ENCODE results near the gene MB21D2.
"Not testable (repeated sequence)": the region's sequence is repeated elsewhere in the genome, so short reads cannot be mapped to it uniquely, and the experiment has no call there.

The MB21D2 gene

GRCh38 chr3:192858849-192859585 lies 58.6 kb downstream of the MB21D2 start:
- DNase-seq: no peak

GRCh38 chr3:192857260-192857661 lies 60.4 kb downstream of the MB21D2 start:
- DNase-seq: no peak

DNA sequence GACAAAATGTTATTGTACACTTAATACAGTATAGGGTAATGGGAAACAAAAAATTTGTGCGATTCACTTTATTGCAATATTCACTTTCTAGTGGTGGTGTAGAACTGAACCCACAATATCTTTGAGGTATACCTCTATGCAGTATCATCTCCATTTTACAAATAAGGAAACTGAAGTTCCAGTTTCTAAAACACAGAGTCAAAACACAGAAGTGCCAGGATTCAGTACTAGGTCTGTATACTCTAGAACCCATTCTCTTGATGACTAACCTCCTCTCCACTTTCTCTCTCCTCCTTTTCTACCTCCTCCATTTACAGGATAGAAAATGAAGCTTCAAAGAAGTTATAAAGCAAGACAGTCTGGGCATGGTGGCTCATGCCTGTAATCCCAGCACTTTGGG lies 62.2 kb downstream of the MB21D2 start:
- no peak for DNase-seq

- peak; percentile 84 to 91 (median 86) for DNase-seq
Observed at GRCh38 chr3:192851821-192852372, 65.8 kb downstream of the MB21D2 start.

DNA sequence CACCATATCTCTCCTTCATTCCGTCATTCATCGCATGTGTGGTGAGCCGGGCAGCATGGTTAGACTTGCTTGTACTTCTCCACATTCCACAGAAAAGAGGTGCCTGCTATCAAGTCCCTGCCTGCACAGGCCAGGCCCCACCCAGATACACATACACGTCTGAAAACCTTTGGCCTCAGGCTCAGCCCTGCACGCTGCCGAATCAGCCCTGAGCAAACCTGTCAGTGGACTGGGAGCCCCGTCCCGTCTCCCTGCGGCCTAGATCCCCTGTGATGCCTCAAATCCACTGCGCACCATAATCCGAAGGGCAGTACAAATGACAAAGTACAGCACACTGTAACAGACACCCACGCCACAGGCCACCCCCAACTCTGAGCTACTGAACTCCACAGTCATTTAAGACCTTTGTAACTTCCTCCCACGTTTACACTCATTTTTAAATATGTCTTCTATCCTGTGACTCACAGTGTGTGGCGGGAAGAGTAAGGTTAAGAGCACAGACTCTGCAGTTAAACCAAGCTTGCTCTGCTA lies 67.1 kb downstream of the MB21D2 start:
- DNase-seq: peak; percentile 47 to 80 (median 62)

DNA sequence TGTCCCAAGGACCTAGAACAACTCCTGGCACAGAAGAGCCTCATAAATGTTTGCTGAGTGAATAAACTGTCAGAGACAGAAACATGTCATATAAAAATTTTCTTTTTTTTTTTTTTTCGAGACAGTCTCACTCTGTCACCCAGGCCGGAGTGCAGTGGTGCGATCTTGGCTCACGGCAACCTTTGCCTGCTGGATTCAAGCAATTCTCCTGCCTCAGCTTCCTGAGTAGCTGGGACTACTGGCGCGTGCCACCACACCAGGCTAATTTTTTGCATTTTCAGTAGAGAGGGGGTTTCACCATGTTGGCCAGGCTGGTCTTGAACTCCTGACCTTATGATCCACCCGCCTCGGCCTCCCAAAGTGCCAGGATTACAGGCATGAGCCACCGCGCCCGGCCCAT lies 67.8 kb downstream of the MB21D2 start:
- not testable (repeated sequence) for DNase-seq

- DNase-seq: no peak
Observed at GRCh38 chr3:192848371-192849233, 69.1 kb downstream of the MB21D2 start.

- DNase-seq: no peak
Observed at GRCh38 chr3:192847941-192848340, 69.7 kb downstream of the MB21D2 start.

DNA sequence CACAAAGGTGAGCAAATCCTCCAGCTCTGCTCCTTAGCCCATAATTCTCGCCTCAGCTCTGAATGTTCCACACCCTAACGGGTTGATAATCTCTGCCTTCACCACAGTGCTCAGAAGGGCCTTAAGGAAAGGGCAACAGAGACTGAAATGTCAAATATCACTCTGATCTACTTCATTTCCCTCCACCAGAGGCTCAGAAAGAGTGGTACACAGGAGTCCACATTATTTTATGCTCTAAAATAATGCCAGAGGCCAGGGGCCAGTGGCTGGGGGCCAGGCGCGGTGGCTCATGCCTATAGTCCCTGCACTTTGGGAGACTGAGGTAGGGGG lies 72.2 kb downstream of the MB21D2 start:
- no peak for DNase-seq

GRCh38 chr3:192844836-192845525 lies 72.7 kb downstream of the MB21D2 start:
- peak in 2 of 4 experiments; percentile 24 to 34 for DNase-seq

- DNase-seq: no peak
Observed at GRCh38 chr3:192844486-192844765, 73.2 kb downstream of the MB21D2 start.

DNA sequence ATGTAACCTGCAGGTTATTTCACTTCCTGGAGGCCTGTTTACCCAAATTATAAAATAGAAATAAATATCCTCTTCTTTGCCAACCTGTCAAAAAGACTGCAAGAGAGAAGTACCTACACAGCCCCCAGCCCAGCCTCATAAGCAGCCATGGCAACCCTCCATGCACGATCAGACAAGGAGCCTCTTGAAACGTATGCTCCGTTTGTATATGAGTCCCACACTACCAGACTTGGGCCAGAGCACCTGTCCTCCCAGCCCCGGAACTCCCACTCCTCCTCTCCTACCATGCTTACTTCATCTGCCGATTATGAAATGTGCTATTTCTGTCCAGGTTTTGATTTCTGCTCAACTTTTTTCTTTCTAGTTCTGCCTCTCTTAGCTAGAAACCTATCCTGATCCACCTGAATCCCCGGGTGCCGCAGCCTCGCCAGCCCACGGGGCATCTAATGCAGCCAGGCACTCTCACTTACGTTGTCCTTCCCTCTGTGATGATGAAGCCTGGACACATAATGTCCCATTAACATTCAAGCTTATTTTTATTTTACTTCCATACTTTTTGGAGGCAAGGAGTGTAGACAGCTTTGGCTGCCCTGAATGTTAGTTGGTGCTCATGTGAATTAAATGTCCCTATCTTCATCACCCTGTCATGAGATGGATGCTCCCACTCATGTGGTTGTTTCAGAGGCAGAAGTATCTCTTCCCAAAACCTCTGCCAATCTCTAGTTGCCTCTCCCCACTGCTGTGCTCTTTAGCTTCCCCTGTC lies 73.8 kb downstream of the MB21D2 start:
- peak; percentile 35 to 66 (median 60) for DNase-seq

GRCh38 chr3:192843119-192843518 lies 74.5 kb downstream of the MB21D2 start:
- peak in 3 of 4 experiments; percentile 22 to 46 (median 38) for DNase-seq

DNA sequence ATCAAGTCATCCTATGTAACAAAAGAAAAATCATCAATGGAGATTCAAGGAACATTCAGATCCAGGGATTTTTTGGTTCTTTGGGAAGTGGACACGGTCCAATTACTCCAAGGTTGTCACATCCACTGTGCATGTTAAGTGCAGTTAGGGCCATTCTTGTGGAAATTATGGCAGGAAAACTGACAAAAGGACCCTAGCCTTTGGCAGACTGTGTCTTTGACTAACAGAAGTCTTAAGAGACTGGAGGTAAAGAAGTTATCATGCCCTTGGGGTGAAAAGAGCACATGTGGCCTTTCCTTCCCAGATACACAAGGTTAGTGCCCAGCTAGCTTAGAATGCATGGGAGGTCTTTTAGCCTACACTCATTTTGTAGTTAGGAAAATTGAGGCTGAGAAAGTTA lies 74.9 kb downstream of the MB21D2 start:
- no peak for DNase-seq

DNA sequence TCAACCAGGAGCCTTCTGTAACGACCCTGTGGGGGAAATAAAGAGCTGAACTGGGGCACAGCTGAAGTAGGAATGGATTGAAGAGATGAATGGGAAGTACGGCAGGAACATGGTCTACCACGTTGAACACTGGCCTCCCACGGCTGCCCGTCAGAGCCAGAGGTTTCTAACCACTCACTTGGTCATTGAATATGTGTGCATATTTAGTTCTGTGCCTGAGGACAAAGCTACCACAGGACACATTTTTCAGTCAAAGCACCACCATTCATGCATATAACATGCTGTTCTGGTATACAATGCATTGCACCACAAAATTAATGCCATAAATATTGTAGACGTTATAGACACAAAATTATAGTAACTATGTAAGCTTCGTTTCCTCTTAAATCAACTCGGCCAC lies 75.5 kb downstream of the MB21D2 start:
- DNase-seq: no peak

- no peak for DNase-seq
Observed at GRCh38 chr3:192841428-192841827, 76.2 kb downstream of the MB21D2 start.

GRCh38 chr3:192840143-192840836 lies 77.4 kb downstream of the MB21D2 start:
- DNase-seq: no peak

DNA sequence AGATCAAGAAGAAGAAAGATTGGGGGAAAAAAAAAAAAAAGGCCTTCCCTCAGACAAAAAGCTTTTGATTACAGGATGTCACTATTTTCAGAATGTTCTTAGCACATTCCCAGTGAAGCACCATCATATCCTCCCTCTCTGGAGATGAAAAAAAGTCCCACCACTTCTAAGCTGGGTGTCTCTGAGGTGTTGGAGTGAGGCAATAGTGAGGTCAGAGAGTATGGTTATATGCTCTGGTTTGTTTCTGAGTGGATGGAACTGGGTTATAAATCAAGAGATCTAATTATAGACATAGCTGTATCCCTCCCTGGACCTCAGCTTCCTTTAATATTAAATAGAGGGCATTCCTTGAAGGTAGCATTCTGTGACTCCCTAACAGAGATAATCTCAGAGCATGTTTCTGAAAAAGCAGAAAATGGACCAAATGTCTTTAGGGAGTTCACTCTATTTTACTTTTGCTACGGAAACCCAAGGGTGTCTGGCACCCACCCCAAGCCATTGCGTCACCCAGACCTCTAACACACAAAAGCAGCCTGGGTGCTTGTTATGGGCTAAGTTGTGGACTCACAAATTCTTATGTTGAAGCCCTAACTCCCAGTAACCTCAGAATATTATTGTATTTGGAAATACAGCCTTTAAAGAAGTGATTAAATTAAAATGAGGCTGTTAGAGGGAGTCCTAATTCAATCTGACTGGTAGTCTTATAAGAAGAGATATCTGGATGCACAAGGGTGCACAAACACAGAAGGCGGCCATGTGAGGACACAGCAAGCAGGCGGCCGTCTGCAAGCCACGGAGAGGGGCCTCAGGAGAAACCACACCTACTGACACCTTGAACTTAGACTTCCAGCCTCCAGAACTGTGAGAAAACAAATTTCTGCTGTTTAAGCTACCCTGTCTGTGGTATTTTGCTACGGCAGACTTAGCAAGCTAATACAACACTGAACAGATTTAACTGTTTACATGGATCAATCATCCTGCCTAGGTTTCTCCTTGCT lies 81.5 kb downstream of the MB21D2 start:
- no peak for DNase-seq

DNA sequence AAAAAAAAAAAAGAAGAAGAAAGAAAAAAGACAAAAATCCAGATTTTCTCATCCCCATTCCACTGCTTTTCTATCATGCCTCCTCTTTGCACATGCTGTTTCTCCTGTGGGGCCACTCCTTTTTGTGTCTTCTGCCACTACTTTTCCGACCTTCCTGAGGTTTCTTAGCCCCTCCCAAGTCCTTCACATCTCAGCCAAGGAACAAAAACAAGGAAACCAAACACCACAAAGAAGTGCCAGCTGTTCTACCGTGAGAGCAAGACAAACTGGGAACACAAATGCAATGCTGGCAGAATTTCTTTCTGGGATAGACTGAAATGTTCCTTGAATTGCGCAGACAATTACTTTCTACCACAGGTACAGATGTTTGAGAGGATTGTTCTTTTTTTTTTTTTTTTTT lies 83.2 kb downstream of the MB21D2 start:
- DNase-seq: no peak

GRCh38 chr3:192833177-192833890 lies 84.3 kb downstream of the MB21D2 start:
- DNase-seq: no peak

Measured in suppressor macrophage (primary cell).